ENCODE data around the gene CPHXL. TPM values are rescaled to one million over a fixed set of nuclear protein-coding genes. Genes with fewer than 3 reads are reported as not detected.

Gene CPHXL
- total RNA-seq, 1 experiment from 2014 or later: not detected

DNA sequence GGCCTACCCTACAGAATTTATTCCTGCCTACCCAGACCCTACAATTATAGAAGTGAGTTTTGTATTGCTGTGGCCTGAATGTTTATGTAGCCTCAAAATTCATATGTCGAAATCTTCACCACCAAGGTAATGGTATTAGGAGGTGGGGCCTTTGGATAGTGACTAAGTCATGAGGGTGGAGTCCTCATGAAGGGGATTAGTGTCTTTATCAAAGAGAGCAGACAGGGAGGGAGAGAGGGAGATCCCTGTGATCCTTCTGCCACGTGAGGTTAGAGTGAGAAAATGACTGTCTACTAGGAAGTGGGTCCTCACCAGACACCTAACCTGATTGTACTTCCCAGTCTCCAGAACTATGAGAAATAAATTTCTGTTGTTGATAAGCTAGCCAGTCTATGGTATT lies 24.0 kb downstream of the CPHXL start:
- no peak for DNase-seq (ENCODE audit: low read depth)

DNA sequence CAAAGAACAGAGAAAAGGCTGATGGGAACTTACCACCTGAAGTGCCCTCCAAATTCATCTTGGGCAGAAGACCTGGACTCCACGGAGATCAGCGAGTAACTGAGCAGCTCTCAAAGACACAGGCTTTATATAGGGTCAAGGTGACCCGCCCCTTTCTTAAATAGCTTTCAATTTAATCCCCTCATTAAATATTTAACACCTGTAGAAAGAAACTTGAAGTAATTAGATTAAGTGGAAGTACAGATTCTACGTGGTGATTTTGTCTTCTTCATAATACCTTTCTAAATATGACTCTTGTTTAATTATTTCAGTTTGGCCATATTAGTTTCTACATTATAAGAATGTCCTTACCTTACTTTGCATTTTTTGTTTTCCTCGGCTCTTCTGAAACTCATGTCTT lies 24.9 kb downstream of the CPHXL start, which contains the start of gene DUXB:
TSS of gene DUXB (minus strand) at position 101 of the 400 bp plus-strand sequence. CDS start at position 58, 43 bp downstream.
- DNase-seq (ENCODE audit: low read depth): no peak

DNA sequence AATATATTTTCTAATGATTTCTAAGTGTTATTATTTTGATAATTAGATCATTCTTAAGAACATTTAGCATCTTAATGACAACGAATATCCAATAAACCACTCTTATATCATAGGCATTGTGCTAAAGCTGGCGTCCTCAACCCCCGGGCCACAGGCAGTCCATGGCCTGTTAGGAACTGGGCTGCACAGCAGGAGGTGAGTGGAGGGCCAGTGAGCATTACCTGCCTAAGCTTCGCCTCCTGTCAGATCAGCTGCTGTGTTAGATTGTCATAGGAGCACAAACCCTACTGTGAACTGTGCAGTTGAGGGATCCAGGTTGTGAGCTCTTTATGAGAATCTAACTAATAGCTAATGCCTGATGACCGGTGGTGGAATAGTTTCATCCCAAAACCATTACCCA lies 28.7 kb downstream of the CPHXL start:
- DNase-seq (ENCODE audit: low read depth): no peak

DNA sequence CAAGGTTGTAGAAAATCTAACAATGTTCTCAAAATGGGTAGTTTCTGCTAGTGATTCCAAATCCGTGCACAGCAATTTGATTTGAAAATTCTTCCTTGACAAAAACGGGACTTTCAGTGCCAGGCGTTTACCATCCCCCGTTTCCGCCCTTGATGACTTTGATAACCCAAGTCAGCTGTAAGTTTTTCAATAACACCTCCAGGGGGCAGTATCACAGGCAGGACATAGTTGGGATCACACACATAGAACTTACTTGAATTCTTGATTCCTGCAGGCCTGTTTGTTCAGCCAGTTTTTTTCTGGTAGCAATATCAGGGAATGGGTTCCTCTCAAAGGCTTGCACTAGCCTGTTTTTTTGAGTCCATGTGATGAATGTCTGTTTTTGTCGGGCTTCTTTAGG lies 30.6 kb downstream of the CPHXL start:
- DNase-seq (ENCODE audit: low read depth): peak; percentile 5

DNA sequence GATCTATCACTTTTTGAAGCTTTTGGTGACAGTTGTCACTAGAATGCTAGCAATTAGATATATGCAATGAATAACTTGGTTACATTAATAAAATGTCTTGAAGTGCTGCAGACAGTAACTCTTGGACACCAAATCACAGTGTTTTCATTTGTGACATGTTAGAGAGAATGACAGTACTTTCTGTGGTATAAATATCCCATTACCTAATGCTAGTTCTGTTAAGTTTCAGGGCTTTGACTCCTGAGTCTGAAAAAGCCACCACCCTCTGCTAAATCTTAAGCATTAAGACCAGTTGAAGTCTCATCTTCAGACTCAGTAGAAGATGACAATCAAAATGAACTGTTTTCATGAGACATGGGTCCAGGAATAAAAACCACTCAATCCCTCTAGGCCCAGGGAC lies 38.9 kb downstream of the CPHXL start:
- no peak for DNase-seq (ENCODE audit: low read depth)

DNA sequence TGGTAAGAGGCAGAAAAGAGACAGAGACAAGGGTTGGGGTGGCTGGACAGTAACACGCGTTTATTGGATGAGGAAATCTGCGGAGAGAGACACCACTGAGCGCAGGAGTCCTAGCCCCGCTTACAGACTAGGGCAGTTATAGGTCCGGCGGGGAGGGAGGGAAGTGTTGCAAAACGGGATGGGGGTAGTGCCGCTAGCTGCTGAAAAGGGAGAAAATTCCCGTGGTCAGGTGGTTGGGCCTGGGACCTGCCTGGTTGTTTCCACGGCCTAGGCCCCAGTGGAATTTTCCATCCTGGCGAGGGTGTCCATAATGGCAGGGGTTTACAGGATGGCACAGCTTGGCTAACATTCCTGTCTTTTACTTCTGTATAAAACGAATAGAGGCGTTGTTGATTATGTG lies 44.0 kb downstream of the CPHXL start:
- DNase-seq (ENCODE audit: low read depth): no peak

DNA sequence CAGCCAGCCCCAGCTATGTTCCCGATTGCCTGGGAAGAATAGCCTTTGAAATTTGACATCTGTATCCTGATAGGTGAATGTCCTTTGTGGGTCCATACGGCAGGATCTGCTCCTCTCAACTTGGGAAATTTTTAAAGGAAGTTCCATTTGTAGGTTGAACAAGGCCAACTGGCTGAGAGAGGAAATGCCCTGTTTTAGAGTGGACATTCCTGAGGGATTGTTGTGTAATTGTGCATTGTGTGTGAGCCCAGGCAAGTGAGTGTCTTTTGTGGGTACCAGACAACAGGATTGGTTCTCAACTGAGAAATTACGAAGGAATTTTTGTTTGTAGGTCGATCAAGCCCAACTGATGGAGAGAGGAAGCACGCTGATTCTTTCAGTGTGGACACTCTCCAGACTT lies 46.9 kb downstream of the CPHXL start:
- DNase-seq (ENCODE audit: low read depth): no peak

DNA sequence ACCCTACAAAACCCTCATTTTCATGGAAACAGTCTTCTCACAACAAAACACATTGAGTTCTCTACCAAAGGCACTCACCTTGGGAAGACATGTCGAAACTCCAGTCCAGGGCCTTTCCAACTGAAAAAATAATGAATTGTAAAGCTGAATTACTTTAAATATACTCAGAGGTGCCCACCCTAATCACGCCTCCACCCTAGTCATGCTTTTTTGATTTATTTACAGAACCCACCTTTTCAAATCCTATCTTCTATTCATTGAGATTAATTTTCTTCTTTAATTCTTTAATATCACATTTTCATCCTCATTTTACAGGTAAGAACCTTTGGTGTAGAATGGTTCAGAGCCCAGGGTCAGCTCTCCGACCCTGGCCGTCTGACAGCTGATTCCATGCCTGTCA lies 49.4 kb downstream of the CPHXL start, which contains the start of gene CPHXL2:
TSS of gene CPHXL2 (minus strand) at position 101 of the 400 bp plus-strand sequence. CDS start at position 91, 10 bp downstream.
- DNase-seq (ENCODE audit: low read depth): no peak

DNA sequence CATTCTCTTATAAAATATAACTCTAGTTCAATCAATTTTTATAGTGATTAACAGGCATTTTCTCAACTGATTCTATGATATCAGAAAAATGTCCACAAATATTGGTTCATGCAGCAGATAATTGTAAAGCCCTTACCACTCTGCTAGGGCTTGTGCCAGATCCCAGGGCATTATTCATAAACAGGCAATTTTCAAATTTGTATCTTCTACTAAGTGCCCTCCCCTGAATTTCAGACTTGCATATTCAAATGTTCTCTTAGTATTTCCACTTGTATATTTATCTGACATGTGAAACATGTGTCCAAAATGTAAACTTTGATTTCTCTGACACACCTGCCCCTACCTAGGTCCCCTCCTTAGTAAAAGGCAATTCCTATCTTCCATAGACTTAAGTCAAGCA lies 58.8 kb downstream of the CPHXL start:
- DNase-seq (ENCODE audit: low read depth): no peak

Other genes with a start within 250 kb of the CPHXL start
- 0.96 and 1.3 TPM in 2 replicates for gene CHST6, start 231.0 kb downstream of the CPHXL start, total RNA-seq (2014; rRNA removed; shearing (Covaris generic))
- not detected in 2 replicates for gene CHST5, start 190.4 kb downstream of the CPHXL start, total RNA-seq (2014; rRNA removed; shearing (Covaris generic))
- 7.0 and 13.3 TPM in 2 replicates for gene TMEM231, start 170.2 kb downstream of the CPHXL start, total RNA-seq (2014; rRNA removed; shearing (Covaris generic))
- 64.3 and 64.6 TPM in 2 replicates for gene GABARAPL2, start 160.1 kb downstream of the CPHXL start, total RNA-seq (2014; rRNA removed; shearing (Covaris generic))
- gene ADAT1, start 103.2 kb downstream of the CPHXL start, total RNA-seq (2014; rRNA removed; shearing (Covaris generic)): 47.1 and 52.0 TPM in 2 replicates
- gene KARS1, start 78.8 kb downstream of the CPHXL start, total RNA-seq (2014; rRNA removed; shearing (Covaris generic)): 150 and 166 TPM in 2 replicates
- gene TERF2IP, start 78.7 kb downstream of the CPHXL start, total RNA-seq (2014; rRNA removed; shearing (Covaris generic)): 41.8 and 42.8 TPM in 2 replicates
- gene CPHXL2, start 49.5 kb downstream of the CPHXL start, total RNA-seq (2014; rRNA removed; shearing (Covaris generic)): not detected in 2 replicates
- not detected in 2 replicates for gene DUXB, start 25.0 kb downstream of the CPHXL start, total RNA-seq (2014; rRNA removed; shearing (Covaris generic))